ENCODE data around the gene SERPINB8. TPM values are rescaled to one million over a fixed set of nuclear protein-coding genes. Genes with fewer than 3 reads are reported as not detected.

The SERPINB8 gene
- total RNA-seq, 4 donors from 2014 or later, result 2.8 to 8.8 (median 5.3) TPM

DNA sequence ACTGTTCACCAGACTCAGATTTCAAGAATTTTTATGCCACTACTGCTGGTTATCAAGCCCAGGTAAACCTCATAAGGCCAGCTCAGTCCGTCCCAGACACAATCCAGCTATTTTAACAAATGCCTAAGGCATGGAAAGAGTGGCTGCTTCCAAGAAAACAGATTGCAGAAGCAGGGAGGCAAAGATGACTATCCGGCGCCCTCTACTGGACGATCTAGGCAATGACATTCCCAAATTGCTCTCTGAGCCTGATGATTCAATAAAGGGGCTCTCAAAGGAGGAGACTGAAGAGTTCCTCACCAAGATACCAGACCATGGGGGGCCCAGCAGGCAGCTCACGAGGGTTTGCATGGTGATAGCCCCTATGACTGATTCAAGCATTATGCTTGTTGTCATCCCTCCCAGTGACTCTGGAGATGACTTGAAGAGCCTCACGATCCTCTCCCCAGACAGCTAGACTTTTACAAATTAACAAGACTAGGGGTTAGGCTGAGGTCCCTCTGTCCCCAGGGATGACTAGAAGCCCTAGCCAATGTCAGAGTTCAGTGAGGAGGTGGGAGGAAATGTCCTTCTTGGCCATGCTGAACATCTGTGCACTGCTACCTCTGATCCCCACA lies 25.0 kb downstream of the SERPINB8 start:
- 18 to 19% methylated on average over 6 of the region's 6 CpGs for WGBS, 2 donors
- no peaks in the 10 kb centered on the region for H3K4me1 ChIP-seq
- intact Hi-C loops (cut with DNase I), result no loop called here
- no peak overlapping the region for H3K27ac ChIP-seq
- no peaks in the 10 kb centered on the region for H3K9me3 ChIP-seq
- no peaks in the 10 kb centered on the region for H3K27me3 ChIP-seq
- no peak overlapping the region for H3K4me3 ChIP-seq (replicated peaks in 1 of 3)
- TF ChIP-seq, protein P1, sequence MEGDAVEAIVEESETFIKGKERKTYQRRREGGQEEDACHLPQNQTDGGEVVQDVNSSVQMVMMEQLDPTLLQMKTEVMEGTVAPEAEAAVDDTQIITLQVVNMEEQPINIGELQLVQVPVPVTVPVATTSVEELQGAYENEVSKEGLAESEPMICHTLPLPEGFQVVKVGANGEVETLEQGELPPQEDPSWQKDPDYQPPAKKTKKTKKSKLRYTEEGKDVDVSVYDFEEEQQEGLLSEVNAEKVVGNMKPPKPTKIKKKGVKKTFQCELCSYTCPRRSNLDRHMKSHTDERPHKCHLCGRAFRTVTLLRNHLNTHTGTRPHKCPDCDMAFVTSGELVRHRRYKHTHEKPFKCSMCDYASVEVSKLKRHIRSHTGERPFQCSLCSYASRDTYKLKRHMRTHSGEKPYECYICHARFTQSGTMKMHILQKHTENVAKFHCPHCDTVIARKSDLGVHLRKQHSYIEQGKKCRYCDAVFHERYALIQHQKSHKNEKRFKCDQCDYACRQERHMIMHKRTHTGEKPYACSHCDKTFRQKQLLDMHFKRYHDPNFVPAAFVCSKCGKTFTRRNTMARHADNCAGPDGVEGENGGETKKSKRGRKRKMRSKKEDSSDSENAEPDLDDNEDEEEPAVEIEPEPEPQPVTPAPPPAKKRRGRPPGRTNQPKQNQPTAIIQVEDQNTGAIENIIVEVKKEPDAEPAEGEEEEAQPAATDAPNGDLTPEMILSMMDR (IDR thresholded peaks at IDR 0.05), result peak; percentile 65 to 91 (median 74)
- no peak for TF ChIP-seq POLR2A (IDR thresholded peaks at IDR 0.05)
- DNase-seq, result peak; percentile 40 to 49
- no peaks in the 10 kb centered on the region for H3K36me3 ChIP-seq

DNA sequence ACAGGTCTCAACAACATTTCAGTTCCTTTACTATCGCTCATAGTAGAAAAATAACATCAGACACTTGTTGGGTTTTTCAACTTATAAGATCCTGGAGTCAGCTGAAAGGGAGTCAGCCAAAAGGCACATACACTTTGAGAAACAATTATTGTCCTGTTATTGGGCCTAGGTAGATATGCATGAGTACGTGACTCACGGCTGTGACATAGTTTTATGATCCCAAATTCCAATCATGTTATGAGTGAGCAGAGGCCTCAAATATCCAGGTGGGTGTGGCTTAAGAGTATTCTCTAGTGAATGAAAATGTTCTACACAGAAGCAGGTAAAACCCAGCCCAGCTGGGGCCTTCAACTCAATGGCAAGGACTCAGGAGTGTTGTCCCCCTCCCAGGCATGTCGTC lies 27.2 kb downstream of the SERPINB8 start:
- no peak overlapping the region for H3K27ac ChIP-seq
- no peaks in the 10 kb centered on the region for H3K9me3 ChIP-seq
- no peak overlapping the region for H3K4me3 ChIP-seq (replicated peaks in 1 of 3)
- no peaks in the 10 kb centered on the region for H3K4me1 ChIP-seq
- no peak for DNase-seq
- no peaks in the 10 kb centered on the region for H3K36me3 ChIP-seq
- intact Hi-C loops (cut with DNase I), result no loop called here
- WGBS, 2 donors, result 80 to 90% methylated on average over 4 of the region's 4 CpGs
- TF ChIP-seq, protein P1 (IDR thresholded peaks at IDR 0.05), result no peak
- no peak for TF ChIP-seq POLR2A (IDR thresholded peaks at IDR 0.05)
- no peaks in the 10 kb centered on the region for H3K27me3 ChIP-seq

DNA sequence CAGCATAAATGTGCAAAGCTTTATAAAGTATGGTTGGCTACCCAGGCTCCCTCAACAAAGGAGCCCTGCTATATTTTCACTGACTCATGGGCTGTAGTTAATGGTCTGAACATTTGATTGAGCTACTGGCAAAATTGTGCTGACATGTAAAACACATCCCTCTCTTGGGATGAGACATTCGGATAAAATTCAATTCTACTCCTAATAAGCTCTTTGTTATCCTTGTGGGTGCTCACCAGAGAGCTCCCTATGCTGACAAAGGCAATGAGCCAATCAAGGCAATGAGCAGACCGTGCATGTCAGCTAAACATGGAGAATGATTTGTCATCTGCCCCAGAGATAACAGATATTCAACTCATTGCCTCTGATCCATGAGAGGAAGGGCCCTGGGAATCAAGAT lies 27.7 kb downstream of the SERPINB8 start:
- 73 to 74% methylated on average over 2 of the region's 2 CpGs for WGBS, 2 donors
- Histone ChIP-seq H3K4me3 (replicated peaks in 1 of 3) (no peak overlapping the region), H3K27me3 (no peaks in the 10 kb centered on the region), H3K4me1 (no peaks in the 10 kb centered on the region), H3K9me3 (no peaks in the 10 kb centered on the region), H3K36me3 (no peaks in the 10 kb centered on the region), H3K27ac (no peak overlapping the region)
- no peak for DNase-seq
- intact Hi-C loops (cut with DNase I), result no loop called here
- TF ChIP-seq, protein P1 (IDR thresholded peaks at IDR 0.05), result no peak
- no peak for TF ChIP-seq POLR2A (IDR thresholded peaks at IDR 0.05)

DNA sequence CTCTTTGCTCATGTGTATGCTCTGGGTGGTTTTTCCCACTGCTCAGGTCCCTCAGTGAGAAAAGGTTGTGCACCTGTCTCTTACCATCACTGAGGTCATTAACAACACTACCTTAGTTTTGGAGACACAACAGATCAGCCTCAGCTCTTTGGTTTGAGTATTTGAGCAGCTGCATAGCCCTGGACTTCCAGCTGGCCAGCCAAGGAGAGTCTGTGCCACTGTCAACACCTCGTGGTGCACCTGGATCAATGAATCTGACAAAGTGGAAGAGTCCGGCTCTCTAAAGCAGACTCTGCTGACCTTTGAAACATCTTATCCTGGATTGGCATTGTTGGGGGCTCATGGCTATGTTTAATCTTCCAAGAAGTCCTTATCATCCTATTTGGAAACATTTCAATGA lies 30.0 kb downstream of the SERPINB8 start:
- Histone ChIP-seq H3K9me3 (no peaks in the 10 kb centered on the region), H3K27me3 (no peaks in the 10 kb centered on the region), H3K4me3 (replicated peaks in 1 of 3) (no peak overlapping the region), H3K27ac (no peak overlapping the region), H3K36me3 (no peaks in the 10 kb centered on the region), H3K4me1 (no peaks in the 10 kb centered on the region)
- 81 to 84% methylated on average over 2 of the region's 2 CpGs for WGBS, 2 donors
- intact Hi-C loops (cut with DNase I), result no loop called here
- TF ChIP-seq, protein P1 (IDR thresholded peaks at IDR 0.05), result no peak
- no peak for TF ChIP-seq POLR2A (IDR thresholded peaks at IDR 0.05)
- no peak for DNase-seq

DNA sequence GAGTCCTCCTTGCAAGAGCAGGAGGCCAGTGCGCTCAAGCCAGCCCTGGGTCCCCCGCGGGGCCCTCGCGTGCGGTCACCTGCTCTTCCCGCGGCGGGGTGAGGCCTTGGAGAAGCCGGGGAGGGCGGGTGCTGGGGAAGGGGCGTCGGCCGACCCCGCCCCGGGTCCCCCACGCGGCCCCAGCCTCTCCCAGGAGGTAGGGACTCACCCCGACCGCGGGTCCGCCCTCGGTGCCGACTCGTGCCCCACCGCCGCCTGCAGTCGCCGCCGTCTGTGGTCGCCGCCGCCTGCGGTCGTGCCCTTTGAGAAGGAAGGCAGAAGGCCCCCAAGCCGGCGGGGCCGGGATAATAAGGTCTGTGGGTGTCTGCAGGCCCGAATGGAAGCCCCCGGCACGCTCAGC lies 32.7 kb downstream of the SERPINB8 start:
- no peak overlapping the region for H3K4me3 ChIP-seq (replicated peaks in 1 of 3)
- H3K36me3 ChIP-seq, result no peaks in the 10 kb centered on the region
- intact Hi-C loops (cut with DNase I), result no loop called here
- no peaks in the 10 kb centered on the region for H3K4me1 ChIP-seq
- 43 to 70% methylated on average over 11 to 36 of the region's 41 CpGs for WGBS, 2 donors
- TF ChIP-seq, protein P1 (IDR thresholded peaks at IDR 0.05), result no peak
- TF ChIP-seq POLR2A (IDR thresholded peaks at IDR 0.05), result no peak
- H3K27ac ChIP-seq, result no peak overlapping the region
- H3K9me3 ChIP-seq, result no peaks in the 10 kb centered on the region
- no peaks in the 10 kb centered on the region for H3K27me3 ChIP-seq
- DNase-seq, result no peak
